B cell (primary cell): ENCODE results near the gene MRPL28. TPM values are rescaled to one million over a fixed set of nuclear protein-coding genes. Genes with fewer than 3 reads are reported as not detected.
A peak's percentile ranks its signal among the peaks of the same experiment; 100 is the strongest.

Experiments
- ATAC-seq: fragments of 200-7000 bp; cut with Tn5 transposase; one replicate; pipeline ENCODE4 v1.10.0; 2021; ENCODE audit warnings: low read depth, mild to moderate bottlenecking, moderate number of reproducible peaks, moderate library complexity
- CTCF ChIA-PET: fragments of 350-600 bp; sonication (Branson Sonifier 250); formaldehyde crosslinking; loops from one replicate; lab custom pipeline; 2021; ENCODE audit warnings: antibody characterized with exemption, inconsistent platforms; lab: Charles Lee
- POLR2A ChIA-PET: fragments of 350-600 bp; sonication (Branson Sonifier 250); formaldehyde crosslinking; loops from one replicate; lab custom pipeline; 2021; ENCODE audit warnings: antibody characterized with exemption; lab: Charles Lee
- DNase-seq: peaks from one replicate; pipeline ENCODE4 v3.0.0; 2013
- H2AFZ ChIP-seq: 2 replicates; pipeline ENCODE4 v1.6.1; 2012; ENCODE audit warnings: mild to moderate bottlenecking, low read depth, low read length; ENCODE audit not compliant: insufficient read depth, poor library complexity, severe bottlenecking
- H3K27ac ChIP-seq, 2 donors: 1 replicate in 1 of 2; 2 replicates in 1 of 2; pipeline ENCODE4 v1.5.1; 2012 to 2013; ENCODE audit warnings: low read length in 2 of 2, mild to moderate bottlenecking in 2 of 2, moderate library complexity in 1 of 2
- H3K27me3 ChIP-seq, 4 experiments: fragments of 200-600 bp in 1 of 4; sonication (generic) in 1 of 4; replicated peaks in 1 of 4; 1 replicate in 2 of 4; 2 replicates in 2 of 4; pipeline versions ENCODE4 v1.6.1 to v1.7.0; 2013 to 2016; ENCODE audit warnings: low read length in 3 of 4, mild to moderate bottlenecking in 2 of 4, mixed read lengths in 1 of 4, moderate library complexity in 1 of 4; ENCODE audit not compliant: insufficient read depth in 4 of 4, control insufficient read depth in 3 of 4; ENCODE audit errors: control extremely low read depth in 1 of 4
- H3K36me3 ChIP-seq, 2 experiments: replicated peaks in 1 of 2; 1 replicate in 1 of 2; 2 replicates in 1 of 2; pipeline versions ENCODE4 v1.6.1 to v1.7.1; 2013; ENCODE audit warnings: low read length in 1 of 2; ENCODE audit not compliant: insufficient read depth in 2 of 2, control insufficient read depth in 1 of 2; ENCODE audit errors: control extremely low read depth in 1 of 2, extremely low read depth in 1 of 2
- H3K4me1 ChIP-seq, 2 donors: fragments of 200-600 bp in 1 of 2; sonication (generic) in 1 of 2; 1 replicate in 1 of 2; 2 replicates in 1 of 2; pipeline versions ENCODE4 v1.5.1 to v1.6.1; 2013 to 2017; ENCODE audit warnings: low read length in 2 of 2; ENCODE audit not compliant: control insufficient read depth in 2 of 2, insufficient read depth in 2 of 2
- H3K4me2 ChIP-seq: replicated peaks from 2 replicates; pipeline ENCODE3; 2012; ENCODE audit warnings: mild to moderate bottlenecking, low read depth, low read length; ENCODE audit not compliant: poor library complexity, severe bottlenecking
- H3K4me3 ChIP-seq, 5 experiments: fragments of 200-600 bp in 1 of 5; sonication (generic) in 1 of 5; 1 replicate in 3 of 5; 2 replicates in 2 of 5; pipeline versions ENCODE4 v1.5.1 to v1.7.0; 2011 to 2016; ENCODE audit warnings: low read length in 4 of 5, mild to moderate bottlenecking in 4 of 5, low read depth in 2 of 5, control low read depth in 1 of 5, moderate library complexity in 1 of 5; ENCODE audit not compliant: insufficient read depth in 1 of 5; ENCODE audit errors: control extremely low read depth in 1 of 5, extremely low read depth in 1 of 5
- H3K79me2 ChIP-seq: fragments of 200-600 bp; sonication (generic); one replicate; pipeline ENCODE4 v1.6.0; 2016; ENCODE audit warnings: low read length; ENCODE audit not compliant: control insufficient read depth, insufficient read depth
- H3K9ac ChIP-seq: fragments of 200-600 bp; sonication (generic); 2 replicates; pipeline ENCODE4 v1.6.1; 2017; ENCODE audit warnings: mild to moderate bottlenecking, low read length, moderate library complexity
- H3K9me3 ChIP-seq, 3 donors: one replicate each; pipeline versions ENCODE4 v1.6.1 to v1.7.1; 2013; ENCODE audit warnings: low read length in 2 of 3; ENCODE audit not compliant: control insufficient read depth in 2 of 3, insufficient read depth in 1 of 3; ENCODE audit errors: control extremely low read depth in 1 of 3
- H4K20me1 ChIP-seq: 2 replicates; pipeline ENCODE4 v1.6.0; 2012; ENCODE audit warnings: mild to moderate bottlenecking, low read length; ENCODE audit not compliant: insufficient read depth, control insufficient read depth, poor library complexity, severe bottlenecking
- H3K27ac Mint-ChIP-seq: one replicate; pipeline ENCODE4 v1.8.0; 2021; ENCODE audit warnings: mixed read lengths
- H3K27me3 Mint-ChIP-seq: one replicate; pipeline ENCODE4 v1.8.0; 2021; ENCODE audit warnings: mixed read lengths
- H3K4me1 Mint-ChIP-seq: one replicate; pipeline ENCODE4 v1.8.0; 2021; ENCODE audit warnings: mixed read lengths
- H3K4me3 Mint-ChIP-seq: one replicate; pipeline ENCODE4 v1.8.0; 2021; ENCODE audit warnings: mixed read lengths
- H3K9me3 Mint-ChIP-seq: one replicate; pipeline ENCODE4 v1.8.0; 2022; ENCODE audit warnings: mixed read lengths; ENCODE audit not compliant: insufficient read depth
- CTCF ChIP-seq: fragments of 200-600 bp; IDR thresholded peaks from one replicate; pipeline ENCODE4 v1.8.0; 2022; ENCODE audit warnings: antibody characterized with exemption, mild to moderate bottlenecking
- EZH2 ChIP-seq: IDR thresholded peaks from 2 replicates; pipeline ENCODE4 v1.6.1; 2012; ENCODE audit warnings: borderline replicate concordance, low read depth, mild to moderate bottlenecking, moderate library complexity, low read length; ENCODE audit not compliant: insufficient read depth, poor library complexity, severe bottlenecking
- WGBS: methylation state at CpG from one replicate; pipeline ENCODE4 v1.1.5; 2013; ENCODE audit warnings: missing lambda C conversion rate; ENCODE audit not compliant: insufficient coverage; 5-methylcytosine and 5-hydroxymethylcytosine counted together
- intact Hi-C: fragments of 100-400 bp; cut with micrococcal nuclease; formaldehyde crosslinking; loops from one replicate; pipeline ENCODE4 v1.10.0; 2022
- polyA plus RNA-seq: library from polyadenylated mRNA; depleted of rRNA; stranded (reverse); fragments of >200 nt; gene quantifications from 2 replicates; pipeline ENCODE4 v1.2.3, GENCODE V29; 2012
- total RNA-seq, 2 donors: library from RNA; stranded (reverse); fragments of 120-200 nt in 1 of 2; gene quantifications; 1 replicate in 1 of 2; 2 replicates in 1 of 2; pipeline versions ENCODE4 v1.2.3 to v1.2.4, GENCODE V29; 2013 to 2022

MRPL28 gene
- total and polyA plus RNA-seq, 2 donors (not counting 1 experiment from before 2014, with no cell fraction given), result 44.3 to 67.7 TPM

DNA sequence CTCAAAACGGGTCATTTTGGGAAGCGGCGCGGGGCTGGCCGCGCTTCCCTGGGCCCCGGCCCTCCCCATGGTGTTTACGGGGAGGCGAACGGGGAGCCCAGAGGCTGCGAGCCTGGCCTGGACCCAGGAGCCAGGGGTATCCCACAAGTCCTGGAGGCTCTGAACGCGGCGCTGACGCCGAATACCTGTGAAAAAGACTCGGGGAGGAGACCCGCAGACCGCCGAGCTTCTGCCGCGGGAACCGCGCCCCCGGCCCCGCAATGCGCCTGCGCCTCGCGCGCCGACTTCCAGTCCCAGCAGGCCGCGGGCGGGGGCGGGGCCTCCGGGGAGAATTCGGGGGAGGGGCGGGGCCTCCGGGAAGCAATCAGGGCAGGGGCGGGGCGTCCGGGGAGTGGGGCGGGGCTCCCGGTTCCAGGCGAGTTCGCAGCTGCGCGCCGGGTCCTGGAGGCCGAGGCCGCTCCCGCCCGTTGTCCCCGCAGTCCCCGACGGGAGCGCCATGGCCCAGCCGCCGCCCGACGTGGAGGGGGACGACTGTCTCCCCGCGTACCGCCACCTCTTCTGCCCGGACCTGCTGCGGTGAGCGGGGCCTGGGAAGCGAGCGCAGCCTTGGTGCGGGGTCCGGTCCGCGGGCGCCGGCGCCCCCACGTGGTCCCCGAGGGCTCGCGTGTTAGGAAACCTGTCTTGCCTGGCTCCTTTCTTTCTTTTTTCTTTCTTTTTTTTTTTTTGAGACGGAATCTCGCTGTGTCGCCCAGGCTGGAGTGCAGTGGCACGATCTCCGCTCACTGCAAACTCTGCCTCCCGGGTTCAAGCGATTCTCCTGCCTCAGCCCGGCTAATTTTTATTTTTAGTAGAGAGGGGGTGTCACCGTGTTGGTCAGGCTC, 31.4 kb upstream of the MRPL28 start, which contains the start of gene DECR2:
TSS of gene DECR2 (plus strand) at position 418 of the 881 bp plus-strand sequence. CDS start at position 497, 79 bp downstream.
- intact Hi-C loops, result loop anchor here (1.0 to 5.0 kb wide), 5 partner anchors 24 to 1211 kb away; partner anchors contain the start of genes CRAMP1, IFT140, MRPL28 and RAB11FIP3
- 1% methylated on average over 90 of the region's 91 CpGs for WGBS
- peak within 1 kb of the TSS; percentile 93 for H2AFZ ChIP-seq
- POLR2A ChIA-PET, result interaction anchor here (0.5 to 2.6 kb wide), 9 partner anchors 10 to 262 kb away, joined by 3 to 24 read pairs (median 8); partner anchors contain the start of genes AXIN1, CAPN15, MRPL28 and PGAP6
- H3K4me2 ChIP-seq, result peak within 1 kb of the TSS; percentile 79
- H3K9ac ChIP-seq, result peak within 1 kb of the TSS; percentile 95
- peaks cover 14% of the 10 kb centered on the region for H3K4me1 Mint-ChIP-seq
- DNase-seq (peak; percentile 94), ATAC-seq (peak; percentile 82)
- H3K79me2 ChIP-seq, result no peaks in the 10 kb centered on the region
- peaks cover 13 to 20% of the 10 kb centered on the region in 2 donors for H3K4me1 ChIP-seq
- peaks cover 7% of the 10 kb centered on the region for H4K20me1 ChIP-seq
- peak within 1 kb of the TSS; percentile 78 to 90 for H3K27ac ChIP-seq
- peak within 1 kb of the TSS; percentile 99 for H3K4me3 Mint-ChIP-seq
- peaks cover 0 to under 1% (median 0%) of the 10 kb centered on the region in 3 donors for H3K9me3 ChIP-seq
- no peaks in the 10 kb centered on the region for H3K27me3 ChIP-seq
- H3K27ac Mint-ChIP-seq, result peak within 1 kb of the TSS; percentile 100
- CTCF ChIA-PET, result interaction anchor here (0.6 to 2.8 kb wide), 10 partner anchors 9 to 1381 kb away, joined by 3 to 19 read pairs (median 3); partner anchors contain the start of genes AXIN1, MRPL28, NUBP2 and RAB11FIP3
- no peaks in the 10 kb centered on the region for H3K27me3 Mint-ChIP-seq
- peak within 1 kb of the TSS; percentile 57 to 94 (median 91) for H3K4me3 ChIP-seq
- H3K36me3 ChIP-seq, result peaks cover 0 to 6% of the 10 kb centered on the region in 2 experiments
- no peaks in the 10 kb centered on the region for H3K9me3 Mint-ChIP-seq
- TF ChIP-seq EZH2 (no peak), CTCF (peak; percentile 76)
